BE2C (cell line): Measurements from ENCODE around the gene BTBD8.

ENCODE experiments used
- DNase-seq: peaks from one replicate; pipeline ENCODE4 v3.0.0-alpha.2; 2020
- H3K27me3 ChIP-seq: fragments of 250-450 bp; sonication (Bioruptor Pico); 2 replicates; pipeline ENCODE4 v1.5.1; 2020; ENCODE audit warnings: mild to moderate bottlenecking
- H3K36me3 ChIP-seq: fragments of 250-450 bp; sonication (Bioruptor Pico); 2 replicates; pipeline ENCODE4 v1.5.1; 2020; ENCODE audit warnings: mild to moderate bottlenecking
- H3K4me1 ChIP-seq: fragments of 250-450 bp; sonication (Bioruptor Pico); 2 replicates; pipeline ENCODE4 v1.5.1; 2020
- H3K4me3 ChIP-seq: 2 replicates; pipeline ENCODE4 v1.5.1; 2011; ENCODE audit warnings: low read depth, low read length
- H3K9me3 ChIP-seq: fragments of 250-450 bp; sonication (Bioruptor Pico); 2 replicates; pipeline ENCODE4 v1.5.1; 2020
- CTCF ChIP-seq: IDR thresholded peaks from 2 replicates; pipeline ENCODE4 v1.5.1; 2012; ENCODE audit warnings: mild to moderate bottlenecking, low read depth, low read length

BTBD8 gene

GRCh38 chr1:92084651-92085050, 4.5 kb downstream of the BTBD8 start:
- Histone ChIP-seq H3K9me3 (no peaks in the 10 kb centered on the region), H3K27me3 (no peaks in the 10 kb centered on the region), H3K4me1 (no peaks in the 10 kb centered on the region), H3K4me3 (no peak overlapping the region), H3K36me3 (no peaks in the 10 kb centered on the region)
- no peak for DNase-seq
- no peak for TF ChIP-seq CTCF

GRCh38 chr1:92085727-92086126, 5.6 kb downstream of the BTBD8 start:
- no peaks in the 10 kb centered on the region for H3K36me3 ChIP-seq
- no peak overlapping the region for H3K4me3 ChIP-seq
- H3K27me3 ChIP-seq, result no peaks in the 10 kb centered on the region
- no peak for TF ChIP-seq CTCF
- DNase-seq, result no peak
- no peaks in the 10 kb centered on the region for H3K4me1 ChIP-seq
- no peaks in the 10 kb centered on the region for H3K9me3 ChIP-seq

GRCh38 chr1:92087542-92087941, 7.4 kb downstream of the BTBD8 start:
- Histone ChIP-seq H3K9me3 (no peaks in the 10 kb centered on the region), H3K4me1 (no peaks in the 10 kb centered on the region), H3K27me3 (no peaks in the 10 kb centered on the region), H3K4me3 (no peak overlapping the region), H3K36me3 (no peaks in the 10 kb centered on the region)
- no peak for DNase-seq
- TF ChIP-seq CTCF, result no peak

- TF ChIP-seq CTCF, result no peak
- Histone ChIP-seq H3K9me3 (no peaks in the 10 kb centered on the region), H3K4me1 (no peaks in the 10 kb centered on the region), H3K36me3 (no peaks in the 10 kb centered on the region), H3K4me3 (no peak overlapping the region), H3K27me3 (no peaks in the 10 kb centered on the region)
- no peak for DNase-seq
These were observed 11.5 kb downstream of the BTBD8 start for GRCh38 chr1:92091625-92092024.

GRCh38 chr1:92094090-92094489, 13.9 kb downstream of the BTBD8 start:
- Histone ChIP-seq H3K4me1 (no peaks in the 10 kb centered on the region), H3K4me3 (no peak overlapping the region), H3K36me3 (no peaks in the 10 kb centered on the region), H3K27me3 (no peaks in the 10 kb centered on the region), H3K9me3 (no peaks in the 10 kb centered on the region)
- DNase-seq, result no peak
- TF ChIP-seq CTCF, result no peak

GRCh38 chr1:92094595-92094994, 14.4 kb downstream of the BTBD8 start:
- no peaks in the 10 kb centered on the region for H3K27me3 ChIP-seq
- no peak for DNase-seq
- no peak for TF ChIP-seq CTCF

More at GRCh38 chr1:92094595-92094994, 14.4 kb downstream of the BTBD8 start:
- H3K36me3 ChIP-seq, result no peaks in the 10 kb centered on the region
- H3K4me3 ChIP-seq, result no peak overlapping the region
- H3K4me1 ChIP-seq, result no peaks in the 10 kb centered on the region
- H3K9me3 ChIP-seq, result no peaks in the 10 kb centered on the region
